ENCODE data around the gene R3HDM2. TPM values are rescaled to one million over a fixed set of nuclear protein-coding genes. Genes with fewer than 3 reads are reported as not detected.
A peak's percentile ranks its signal among the peaks of the same experiment; 100 is the strongest.

R3HDM2 gene
- total and polyA plus RNA-seq, 2 of the 13 experiments (the other 11 are each of a cell fraction or from before 2014, with no cell fraction given): 11.1 to 23.5 TPM

GRCh38 chr12:57238854-57239554 is 191.8 kb downstream of the R3HDM2 start (continued):
- TF ChIP-seq ZNF687 (CRISPR knock-in tag; IDR thresholded peaks at IDR 0.05) (peak; percentile 89), ZNF883 (CRISPR knock-in tag; IDR thresholded peaks at IDR 0.05; ENCODE audit: not compliant biosample characterization) (no peak), GMEB1 (CRISPR knock-in tag; IDR thresholded peaks at IDR 0.05; ENCODE audit: borderline replicate concordance) (0 out of 2 replicates have a peak, but pooled peaks have one; percentile 37), SOX13 (IDR thresholded peaks at IDR 0.05) (no peak), SOX13 (CRISPR knock-in tag; conservative IDR thresholded peaks at IDR 0.05 in 1 of 2, IDR thresholded peaks at IDR 0.05 in 1 of 2) (0 out of 4 replicates have a peak, but pooled peaks of 1 of the 2 experiments have one; percentile 16), UBTF (CRISPR knock-in tag; IDR thresholded peaks at IDR 0.05) (peak; percentile 92), ZNF670 (CRISPR knock-in tag; IDR thresholded peaks at IDR 0.05; ENCODE audit: borderline replicate concordance) (0 out of 2 replicates have a peak, but pooled peaks have one; percentile 6), NFKB2 (CRISPR knock-in tag; IDR thresholded peaks at IDR 0.05; ENCODE audit: borderline replicate concordance) (peak; percentile 62; the same call in 1 of the 2 replicates), PRMT3 (CRISPR knock-in tag; IDR thresholded peaks at IDR 0.05; ENCODE audit: borderline replicate concordance, low read depth) (no peak), ERF (CRISPR knock-in tag; IDR thresholded peaks at IDR 0.05) (peak; percentile 73; the same call in 1 of the 2 replicates), U2AF1 (optimal IDR thresholded peaks at IDR 0.05; ENCODE audit: low read depth, low read length) (peak; percentile 76), JUNB (CRISPR knock-in tag; IDR thresholded peaks at IDR 0.05; ENCODE audit: borderline replicate concordance) (no peak), YEATS2 (CRISPR knock-in tag; IDR thresholded peaks at IDR 0.05; ENCODE audit: borderline replicate concordance) (peak; percentile 63; the same call in 1 of the 2 replicates), ZBTB14 (CRISPR knock-in tag; IDR thresholded peaks at IDR 0.05) (0 out of 2 replicates have a peak, but pooled peaks have one; percentile 44), ATF4 (CRISPR knock-in tag; IDR thresholded peaks at IDR 0.05) (peak in 1 of 2 experiments; percentile 84; a peak in 2 of 4 replicates)
